ENCODE measurements around the gene RAP1GAP.

Gene RAP1GAP

GRCh38 chr1:21624571-21625389 lies 44.4 kb downstream of the RAP1GAP start:
- DNase-seq: no peak

- DNase-seq: no peak
Measured at GRCh38 chr1:21623410-21623961, 45.7 kb downstream of the RAP1GAP start.

- peak in 3 of 5 donors; percentile 15 to 43 (median 31) for DNase-seq
Measured at GRCh38 chr1:21622466-21623315, 46.5 kb downstream of the RAP1GAP start.

- no peak for DNase-seq
Measured at GRCh38 chr1:21621761-21622436, 47.3 kb downstream of the RAP1GAP start.

- no peak for DNase-seq
Measured at GRCh38 chr1:21621051-21621450, 48.1 kb downstream of the RAP1GAP start.

- no peak for DNase-seq
Measured at GRCh38 chr1:21620496-21620895, 48.7 kb downstream of the RAP1GAP start.

- DNase-seq: no peak
Measured at GRCh38 chr1:21620011-21620410, 49.1 kb downstream of the RAP1GAP start.

- no peak for DNase-seq
Measured at GRCh38 chr1:21619375-21619947, 49.7 kb downstream of the RAP1GAP start.

- DNase-seq: no peak
Measured at GRCh38 chr1:21618561-21619374, 50.4 kb downstream of the RAP1GAP start.

GRCh38 chr1:21618059-21618458 lies 51.1 kb downstream of the RAP1GAP start:
- no peak for DNase-seq

GRCh38 chr1:21617126-21617738 lies 51.9 kb downstream of the RAP1GAP start:
- no peak for DNase-seq

- DNase-seq: no peak
Measured at GRCh38 chr1:21616372-21616771, 52.8 kb downstream of the RAP1GAP start.

- DNase-seq: no peak
Measured at GRCh38 chr1:21614419-21615115, 54.6 kb downstream of the RAP1GAP start.

- DNase-seq: no peak
Measured at GRCh38 chr1:21613072-21613867, 55.9 kb downstream of the RAP1GAP start.

- DNase-seq: no peak
Measured at GRCh38 chr1:21612057-21612456, 57.1 kb downstream of the RAP1GAP start.

GRCh38 chr1:21610989-21611785 lies 58.0 kb downstream of the RAP1GAP start:
- no peak for DNase-seq

- DNase-seq: no peak
Measured at GRCh38 chr1:21610027-21610426, 59.1 kb downstream of the RAP1GAP start.

- no peak for DNase-seq
Measured at GRCh38 chr1:21608798-21609197, 60.4 kb downstream of the RAP1GAP start.

Measured in T-helper 1 cell (primary cell).